A549 treated with Hydrocortisone at 1 μM for 4 hours (cell line): ENCODE results near the gene PAPPA. TPM values are rescaled to one million over a fixed set of nuclear protein-coding genes. Genes with fewer than 3 reads are reported as not detected.

Source experiments
- total RNA-seq: library from RNA; stranded (reverse); fragments of 200-300 nt; extraction: Qiagen RNA extraction; gene quantifications from 5 replicates; pipeline ENCODE4 v1.2.3, GENCODE V29; 2022

PAPPA gene
- 21.8 to 38.1 TPM (median 32.1 TPM) in 5 replicates for total RNA-seq

GRCh38 chr9:116153765-116154333 lies at the start of gene PAPPA:
Gene PAPPA (plus strand): TSS chr9:116153791. CDS start chr9:116154173, 382 bp downstream.

